Smooth muscle cell (in vitro differentiated cells): ENCODE results near the gene LZTS2. TPM values are rescaled to one million over a fixed set of nuclear protein-coding genes. Genes with fewer than 3 reads are reported as not detected.

Experiments
- DNase-seq: peaks from one replicate; lab custom pipeline; 2025; ENCODE audit not compliant: unreplicated experiment; lab: John Stamatoyannopoulos, UW
- H2AFZ ChIP-seq: fragments of 200-600 bp; sonication (generic); 2 replicates; pipeline ENCODE4 v1.6.0; 2016; ENCODE audit warnings: antibody characterized with exemption, low read depth, mild to moderate bottlenecking
- H3F3A ChIP-seq: fragments of 200-600 bp; sonication (generic); 2 replicates; pipeline ENCODE4 v1.6.0; 2017; ENCODE audit warnings: antibody characterized with exemption, low read depth
- H3K27ac ChIP-seq: fragments of 200-600 bp; sonication (generic); 2 replicates; pipeline ENCODE4 v1.5.1; 2016; ENCODE audit warnings: low read depth, mild to moderate bottlenecking
- H3K27me3 ChIP-seq: fragments of 200-600 bp; sonication (generic); 2 replicates; pipeline ENCODE4 v1.6.1; 2016; ENCODE audit warnings: low read depth, mild to moderate bottlenecking
- H3K36me3 ChIP-seq: fragments of 200-600 bp; sonication (generic); 2 replicates; pipeline ENCODE4 v1.5.1; 2016; ENCODE audit warnings: low read depth
- H3K4me1 ChIP-seq: fragments of 200-600 bp; sonication (generic); 2 replicates; pipeline ENCODE4 v1.5.1; 2016; ENCODE audit warnings: low read depth
- H3K4me2 ChIP-seq: fragments of 200-600 bp; sonication (generic); 2 replicates; pipeline ENCODE4 v1.6.0; 2016; ENCODE audit warnings: mild to moderate bottlenecking
- H3K4me3 ChIP-seq: fragments of 200-600 bp; sonication (generic); 2 replicates; pipeline ENCODE4 v1.5.1; 2016; ENCODE audit warnings: mild to moderate bottlenecking
- H3K79me2 ChIP-seq: fragments of 200-600 bp; sonication (generic); 2 replicates; pipeline ENCODE4 v1.6.0; 2016; ENCODE audit warnings: low read depth, mild to moderate bottlenecking
- H3K9ac ChIP-seq: fragments of 200-600 bp; sonication (generic); 2 replicates; pipeline ENCODE4 v1.6.0; 2016; ENCODE audit warnings: low read depth
- H3K9me3 ChIP-seq: fragments of 200-600 bp; sonication (generic); replicated peaks from 2 replicates; pipeline ENCODE4 v1.5.1; 2016; ENCODE audit warnings: low read depth
- H4K20me1 ChIP-seq: fragments of 200-600 bp; sonication (generic); 2 replicates; pipeline ENCODE4 v1.6.0; 2016; ENCODE audit warnings: low read depth
- CTCF ChIP-seq: fragments of 200-600 bp; sonication (generic); IDR thresholded peaks from 2 replicates; pipeline ENCODE4 v1.5.1; 2017; ENCODE audit warnings: borderline replicate concordance, mild to moderate bottlenecking, antibody characterized with exemption; ENCODE audit not compliant: insufficient read depth, poor library complexity, severe bottlenecking
- WGBS: methylation state at CpG from one replicate; pipeline ENCODE4 v1.1.7; 2016; ENCODE audit warnings: low lambda C conversion rate; 5-methylcytosine and 5-hydroxymethylcytosine counted together
- polyA plus RNA-seq: library from polyadenylated mRNA; unstranded; fragments of >200 nt; fragmentation: Nextera tagmentation; extraction: Ambion mirVana; gene quantifications from 2 replicates; pipeline ENCODE4 v1.2.1, GENCODE V29; 2016
- total RNA-seq: library from RNA; depleted of rRNA; stranded (reverse); fragments of >200 nt; gene quantifications from 2 replicates; pipeline ENCODE4 v1.2.3, GENCODE V29; 2014

LZTS2 gene
- total and polyA plus RNA-seq, 2 experiments from 2014 or later, result 54.9 to 103 TPM

DNA sequence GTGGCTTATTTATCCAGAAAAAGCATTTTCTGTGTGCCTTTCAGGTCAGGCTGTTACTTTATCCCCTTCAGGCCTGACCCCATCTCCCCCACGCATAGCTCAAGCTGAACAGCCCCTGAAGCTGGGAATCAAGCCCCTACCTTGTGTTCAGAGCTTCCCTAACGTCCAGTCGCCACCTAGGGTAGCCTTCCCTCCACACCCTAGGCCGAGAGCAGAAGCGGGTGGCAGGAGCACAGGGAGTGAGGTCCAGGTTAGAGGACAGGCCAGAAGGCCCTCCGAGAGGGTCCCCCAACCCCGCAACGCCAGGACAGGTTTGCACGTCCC is 30.8 kb upstream of the LZTS2 start:
- DNase-seq, result no peak
- no peak for TF ChIP-seq CTCF
- H3F3A ChIP-seq, result peaks cover 17% of the 10 kb centered on the region
- H3K9ac ChIP-seq, result no peak overlapping the region
- H4K20me1 ChIP-seq, result no peaks in the 10 kb centered on the region
- H2AFZ ChIP-seq, result peak overlapping the region; percentile 51
- no peaks in the 10 kb centered on the region for H3K27me3 ChIP-seq
- no peaks in the 10 kb centered on the region for H3K36me3 ChIP-seq
- WGBS, result 14% methylated on average over 9 of the region's 9 CpGs
- peak overlapping the region; percentile 96 for H3K4me2 ChIP-seq
- H3K4me3 ChIP-seq, result peak overlapping the region; percentile 69
- H3K79me2 ChIP-seq, result no peaks in the 10 kb centered on the region
- no peaks in the 10 kb centered on the region for H3K9me3 ChIP-seq
- H3K27ac ChIP-seq, result no peak overlapping the region
- no peaks in the 10 kb centered on the region for H3K4me1 ChIP-seq

- Histone ChIP-seq H4K20me1 (no peaks in the 10 kb centered on the region), H3K9me3 (no peaks in the 10 kb centered on the region), H3K27me3 (no peaks in the 10 kb centered on the region), H3K36me3 (no peaks in the 10 kb centered on the region), H2AFZ (peak within 1 kb of the TSS; percentile 79), H3K9ac (no peak within 1 kb of the TSS), H3K27ac (no peak within 1 kb of the TSS), H3K4me2 (peak within 1 kb of the TSS; percentile 96), H3K4me1 (no peaks in the 10 kb centered on the region), H3K4me3 (peak within 1 kb of the TSS; percentile 69), H3F3A (peaks cover 17% of the 10 kb centered on the region), H3K79me2 (no peaks in the 10 kb centered on the region)
- DNase-seq, result peak; percentile 18
- peak; percentile 72 for TF ChIP-seq CTCF
- 3% methylated on average over 41 of the region's 70 CpGs for WGBS
Measured at GRCh38 chr10:100969187-100970075, 30.2 kb upstream of the LZTS2 start, which contains the start of gene SEMA4G. Gene SEMA4G, plus strand, starts transcription at chr10:100969504. Its CDS starts 3,409 bp downstream, at chr10:100972913.

GRCh38 chr10:100970076-100970913 is 29.3 kb upstream of the LZTS2 start:
- Histone ChIP-seq H3K4me3 (peak overlapping the region; percentile 69), H2AFZ (peak overlapping the region; percentile 79), H3F3A (peaks cover 11% of the 10 kb centered on the region), H3K27ac (no peak overlapping the region), H3K36me3 (no peaks in the 10 kb centered on the region), H3K9me3 (no peaks in the 10 kb centered on the region), H3K4me1 (no peaks in the 10 kb centered on the region), H3K9ac (no peak overlapping the region), H3K27me3 (no peaks in the 10 kb centered on the region), H4K20me1 (no peaks in the 10 kb centered on the region), H3K4me2 (peak overlapping the region; percentile 96), H3K79me2 (no peaks in the 10 kb centered on the region)
- no peak for DNase-seq
- no peak for TF ChIP-seq CTCF
- 28% methylated on average over 11 of the region's 13 CpGs for WGBS
